HuH-7.5 (cell line): ENCODE results near the gene PHC2.

Experiments
- DNase-seq: peaks from one replicate; pipeline ENCODE4 v3.0.0; 2011; ENCODE audit warnings: low spot score

The PHC2 gene

DNA sequence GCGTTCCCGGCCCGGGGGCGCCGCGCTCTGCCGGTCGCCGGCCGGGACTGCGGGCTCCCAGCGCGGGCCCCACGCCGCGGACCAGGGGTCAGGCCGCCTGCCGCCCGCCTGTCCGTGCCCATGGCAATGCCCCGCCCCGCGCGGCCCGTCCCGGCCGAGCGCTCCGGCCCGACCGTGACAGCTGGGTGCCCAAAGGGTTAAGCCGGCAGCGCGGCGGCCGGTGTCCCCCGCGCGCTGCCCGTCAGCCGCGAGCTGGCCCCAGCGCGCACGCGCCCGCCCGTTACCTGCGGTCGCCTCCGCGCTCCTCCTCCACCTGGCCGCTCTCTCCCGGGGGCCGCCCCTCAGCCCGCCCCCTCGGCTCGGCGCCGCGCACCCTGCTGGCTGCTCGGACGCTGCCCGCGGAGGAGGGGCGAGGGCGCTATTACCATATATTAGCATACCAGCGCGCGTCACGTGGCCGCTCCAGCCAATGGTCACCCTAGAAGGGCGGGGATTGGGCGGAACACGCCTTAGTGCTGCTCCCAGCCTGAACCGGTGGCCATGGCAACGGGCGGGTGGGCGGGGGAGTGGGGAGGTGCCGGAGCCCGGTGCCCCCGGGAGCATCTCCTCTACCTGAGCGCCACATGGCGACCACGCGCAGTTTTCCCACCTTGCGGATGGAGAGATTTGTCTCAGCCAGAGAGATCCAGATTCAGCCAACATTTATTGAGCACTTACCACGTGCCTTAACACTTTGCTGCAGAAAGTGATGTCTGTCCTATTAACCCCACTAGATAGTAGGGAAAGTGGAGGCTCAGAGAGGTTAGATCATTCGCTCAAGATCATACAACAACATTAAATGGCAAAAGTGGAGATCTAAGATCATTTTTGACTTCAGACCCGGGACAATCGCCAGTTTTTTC lies at the start of gene PHC2:
Gene PHC2, minus strand, starts transcription at position 404 of the 902 bp plus-strand sequence. CDS start 55,556 bp downstream, outside the sequence.
- peak; percentile 88 for DNase-seq

GRCh38 chr1:33477451-33477850 lies 46.6 kb upstream of the PHC2 start:
- no peak for DNase-seq

DNA sequence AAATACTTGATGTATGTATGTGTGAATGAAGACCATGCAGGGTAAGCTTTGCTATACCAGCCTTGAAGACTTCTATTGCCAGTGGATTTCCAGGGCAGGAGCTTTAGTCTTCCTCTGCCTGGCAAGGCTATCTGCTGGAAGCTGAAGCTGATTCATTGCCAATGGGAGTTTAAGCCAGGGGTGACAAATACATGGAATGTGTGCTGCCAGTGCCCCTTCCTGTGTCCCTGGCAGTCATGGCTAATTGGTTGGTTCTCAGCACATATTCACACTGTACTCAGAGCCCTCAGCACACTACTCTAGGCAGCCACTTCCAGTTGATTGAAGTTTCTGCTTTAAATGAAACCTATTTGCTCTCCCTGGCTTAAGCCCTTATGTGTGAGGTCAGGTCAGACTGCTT lies 43.0 kb upstream of the PHC2 start:
- no peak for DNase-seq

DNA sequence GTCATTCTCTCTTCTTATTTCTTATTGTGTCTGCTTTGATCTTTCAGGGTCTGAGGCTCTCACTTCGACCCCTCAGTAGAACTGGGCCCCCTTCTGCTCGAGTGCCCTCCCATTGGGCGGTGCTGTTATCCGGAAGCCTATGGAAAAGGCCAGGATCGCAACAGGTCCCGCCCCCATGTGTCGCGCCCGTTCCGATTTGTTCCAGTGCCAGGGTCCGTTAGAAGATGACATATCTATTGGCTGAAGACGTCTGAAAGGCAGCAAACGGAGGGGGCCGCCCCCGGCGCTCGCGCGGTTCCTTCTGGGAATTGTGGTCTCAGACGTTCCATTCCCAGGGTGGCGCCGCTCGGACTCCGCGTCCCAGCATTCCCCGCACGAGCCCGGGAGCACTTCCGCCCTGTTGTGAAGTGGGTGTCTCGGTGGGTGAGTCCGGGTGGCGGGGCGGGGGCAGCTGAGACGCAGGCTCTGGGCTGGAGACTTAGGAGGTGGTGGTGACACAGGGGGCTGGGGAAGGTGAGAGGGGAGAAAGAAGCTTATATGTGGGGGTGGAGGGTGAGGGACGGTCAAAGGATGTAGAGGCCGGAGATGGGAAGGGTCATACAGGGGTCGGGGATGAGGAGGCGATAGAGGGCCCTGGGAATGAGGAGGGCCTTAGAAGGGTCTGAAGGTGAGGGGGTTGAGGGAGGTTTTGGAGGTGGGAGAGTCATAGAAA lies 41.5 kb upstream of the PHC2 start, which contains the start of gene ZSCAN20:
Gene ZSCAN20, plus strand, starts transcription at position 377 of the 712 bp plus-strand sequence. CDS start 6,644 bp downstream, outside the sequence.
- peak; percentile 75 for DNase-seq

DNA sequence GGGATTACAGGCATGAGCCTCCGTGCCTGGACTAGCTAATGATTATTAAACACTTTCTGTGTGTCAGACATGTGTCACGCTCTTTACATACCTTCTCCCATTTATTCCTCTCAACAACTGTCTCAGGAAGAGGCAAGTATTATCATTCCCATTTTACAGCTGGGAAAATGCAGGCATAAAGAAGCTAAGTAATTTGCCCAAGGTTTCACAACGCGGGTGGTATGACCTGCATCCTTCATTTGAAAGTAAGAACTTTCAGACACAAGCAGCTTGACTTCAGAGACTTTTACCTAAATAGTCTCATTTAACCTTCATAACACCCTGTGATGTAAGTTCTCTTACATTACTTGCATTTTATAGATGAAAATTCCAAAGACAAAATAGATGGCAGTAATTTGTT lies 40.5 kb upstream of the PHC2 start:
- DNase-seq: no peak

- DNase-seq: peak; percentile 41
Observed at GRCh38 chr1:33470495-33471012, 39.7 kb upstream of the PHC2 start.

DNA sequence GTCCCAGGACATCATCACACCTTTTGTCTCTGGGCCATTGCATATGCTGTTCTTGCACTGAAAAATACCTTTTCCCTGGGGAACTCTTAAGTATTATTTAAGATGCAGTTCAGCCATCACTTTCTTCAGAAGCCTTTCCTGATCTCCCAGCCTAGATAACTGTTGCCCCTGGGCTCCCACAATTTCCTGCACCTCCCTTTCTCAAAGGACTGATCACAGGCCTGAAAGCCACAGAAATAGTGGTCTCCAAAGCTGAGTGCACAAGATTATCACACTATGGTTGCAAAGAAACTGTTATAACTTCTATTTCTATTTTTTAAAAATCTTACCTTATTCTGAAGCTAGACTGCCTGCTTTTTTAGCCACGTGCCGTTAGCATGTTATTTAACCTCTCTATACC lies 38.8 kb upstream of the PHC2 start:
- no peak for DNase-seq

DNA sequence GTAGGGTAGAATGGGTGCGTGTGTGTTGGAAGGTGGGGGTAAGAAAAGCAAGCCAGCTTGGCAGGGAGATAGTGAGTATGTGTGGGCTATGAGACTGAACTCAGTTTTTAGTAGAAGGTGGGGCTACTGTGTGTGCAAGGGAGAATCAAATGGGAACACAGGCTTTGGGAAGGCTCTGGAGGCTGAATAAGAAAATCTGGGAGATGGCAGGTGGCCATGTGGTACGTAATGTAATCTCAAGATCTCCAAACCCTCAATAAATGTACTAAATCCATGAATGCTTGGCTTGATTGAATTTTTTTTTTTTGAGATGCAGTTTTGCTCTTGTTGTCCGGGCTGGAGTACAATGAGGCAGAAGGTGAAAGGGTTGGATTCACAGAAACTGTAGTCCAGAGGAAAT lies 38.1 kb upstream of the PHC2 start:
- DNase-seq: no peak

DNA sequence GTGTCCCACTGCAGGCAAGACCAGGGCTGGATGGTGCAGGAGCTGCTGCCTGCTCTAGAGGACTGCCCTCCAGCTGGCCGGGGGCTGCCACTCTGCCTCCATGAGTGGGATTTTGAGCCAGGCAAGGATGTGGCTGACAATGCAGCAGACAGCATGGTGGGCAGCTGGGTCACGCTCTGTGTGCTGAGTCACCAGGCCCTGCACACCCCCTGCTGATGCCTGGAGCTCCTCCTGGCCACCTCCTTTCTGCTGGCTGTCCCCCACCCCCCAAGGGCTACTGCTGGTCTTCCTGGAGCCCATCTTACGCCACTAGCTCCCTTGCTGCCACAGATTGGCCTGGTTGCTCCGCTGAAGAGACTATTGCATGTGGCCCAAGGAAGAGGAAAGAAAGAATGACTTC lies 37.6 kb upstream of the PHC2 start:
- no peak for DNase-seq

DNA sequence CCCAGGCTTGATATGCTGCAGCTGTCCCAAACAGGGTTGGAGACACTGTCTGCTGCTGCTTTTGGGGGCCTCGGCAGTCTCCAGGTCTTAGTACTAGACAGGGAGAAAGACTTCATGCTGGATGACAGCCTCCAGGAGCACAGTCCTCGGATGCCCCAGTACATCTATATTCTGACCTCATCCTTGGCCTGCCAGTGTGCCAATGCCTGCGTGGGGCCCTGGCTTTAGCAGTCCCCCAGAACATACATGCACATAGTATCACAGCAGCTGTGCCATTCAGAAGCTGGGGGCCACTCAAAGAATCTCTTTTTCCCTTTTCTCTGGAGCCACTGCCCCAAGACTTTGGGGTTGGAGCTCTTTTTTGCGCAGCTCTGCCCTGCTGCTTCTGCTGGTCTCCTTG lies 37.1 kb upstream of the PHC2 start:
- DNase-seq: no peak

- DNase-seq: no peak
Observed at GRCh38 chr1:33466159-33466558, 35.3 kb upstream of the PHC2 start.

DNA sequence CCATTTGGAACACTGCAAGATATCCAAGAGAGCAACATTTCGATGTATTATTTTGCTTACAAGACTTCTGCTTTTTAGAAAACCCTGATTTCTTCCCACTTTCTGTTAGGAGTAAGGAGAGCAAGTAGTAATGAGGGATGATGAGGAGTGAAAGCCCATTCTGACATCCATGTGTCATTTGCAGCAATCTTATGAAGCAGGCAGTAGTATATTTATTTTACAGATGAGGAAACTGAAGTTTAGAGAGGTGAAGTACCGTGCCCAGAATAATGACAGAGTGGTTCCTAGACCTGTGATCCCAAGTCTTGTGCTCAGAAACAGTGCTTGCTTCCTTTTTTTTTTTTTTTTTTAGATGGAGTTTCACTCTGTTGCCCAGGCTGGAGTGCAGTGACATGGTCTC lies 34.4 kb upstream of the PHC2 start:
- DNase-seq: no peak

DNA sequence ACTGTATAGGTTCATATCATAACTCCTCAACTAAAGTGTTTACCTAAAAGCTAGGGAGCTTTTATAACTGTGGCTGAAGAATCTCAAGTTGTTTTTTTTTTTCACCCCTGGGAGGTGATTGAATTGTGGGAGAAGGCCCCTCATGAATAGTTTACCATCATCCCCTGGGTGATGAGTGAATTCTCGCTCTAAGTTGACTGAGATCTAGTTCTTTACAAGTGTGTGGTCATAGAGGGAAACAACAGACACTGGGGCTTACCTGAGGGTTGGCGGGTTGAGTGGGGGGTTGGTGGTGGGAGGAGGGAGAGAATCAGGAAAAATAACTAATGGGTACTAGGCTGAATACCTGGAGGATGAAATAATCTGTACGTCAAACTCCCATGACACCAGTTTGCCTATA lies 33.7 kb upstream of the PHC2 start:
- DNase-seq: no peak

DNA sequence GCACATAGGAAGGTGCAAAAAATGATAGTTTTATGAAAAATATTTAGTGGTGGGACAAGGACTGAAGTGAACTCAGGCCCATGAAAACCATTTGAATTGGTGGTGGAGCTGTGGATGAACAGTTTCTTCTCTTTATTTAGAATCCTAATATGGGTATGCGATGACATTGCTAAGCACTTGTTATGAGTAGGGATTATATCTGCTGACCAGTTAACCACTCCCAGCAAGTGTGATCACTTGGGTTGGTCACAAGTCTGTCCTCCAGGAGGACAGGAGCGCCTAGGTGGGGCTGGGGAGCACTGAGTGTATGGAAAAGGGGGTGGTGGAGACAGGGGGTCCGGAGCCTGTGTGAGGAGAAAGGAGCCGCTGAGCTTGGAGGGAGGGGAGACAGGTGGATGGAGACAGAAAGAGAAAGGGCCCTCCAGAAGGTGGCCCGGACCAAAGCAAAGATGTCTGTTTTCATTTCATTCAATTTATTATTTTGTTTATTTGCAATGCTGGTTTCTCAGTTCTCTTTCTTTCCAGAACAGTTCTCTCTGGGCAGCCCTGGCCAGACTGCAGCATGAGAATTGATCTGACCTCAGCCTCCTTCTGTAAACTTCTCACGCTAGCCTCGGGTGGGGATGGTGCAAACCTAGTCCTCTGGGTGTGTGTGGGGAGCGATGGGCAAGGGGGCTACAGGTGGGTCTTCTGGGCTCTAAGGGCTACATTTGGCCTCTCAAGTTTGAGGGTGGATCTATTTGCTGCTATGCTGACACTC lies 31.7 kb upstream of the PHC2 start:
- DNase-seq: no peak

GRCh38 chr1:33460947-33461629 lies 30.2 kb upstream of the PHC2 start:
- no peak for DNase-seq

GRCh38 chr1:33460144-33460543 lies 29.2 kb upstream of the PHC2 start:
- DNase-seq: no peak

DNA sequence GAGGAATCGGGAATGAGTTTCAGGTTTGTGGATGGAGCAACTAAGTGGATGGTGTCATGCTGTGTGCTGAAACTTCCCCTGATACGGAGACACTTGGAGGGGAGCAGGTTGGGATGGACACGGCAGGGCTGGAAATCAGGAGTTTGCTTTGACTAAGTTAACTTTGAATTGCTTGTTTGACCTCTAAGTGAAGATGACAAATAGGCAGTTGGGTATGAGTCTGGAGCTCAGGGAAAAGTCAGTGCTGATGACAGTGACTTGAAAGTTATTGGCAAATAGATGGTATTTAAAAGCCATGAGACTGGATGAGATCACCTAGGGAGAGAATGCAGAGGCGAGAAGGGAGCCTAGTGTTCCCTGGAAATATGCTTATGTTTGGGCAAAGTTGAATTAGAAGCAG lies 28.8 kb upstream of the PHC2 start:
- no peak for DNase-seq

- DNase-seq: no peak
Observed at GRCh38 chr1:33456502-33456886, 25.6 kb upstream of the PHC2 start.

GRCh38 chr1:33455539-33456501 lies 24.9 kb upstream of the PHC2 start:
- DNase-seq: peak; percentile 33

GRCh38 chr1:33454646-33455282 lies 23.9 kb upstream of the PHC2 start:
- DNase-seq: no peak
